ENCODE measurements around the gene IP6K3. TPM values are rescaled to one million over a fixed set of nuclear protein-coding genes. Genes with fewer than 3 reads are reported as not detected.

IP6K3 gene
- total RNA-seq, 2 donors from 2014 or later: 17.3 to 29.9 TPM

DNA sequence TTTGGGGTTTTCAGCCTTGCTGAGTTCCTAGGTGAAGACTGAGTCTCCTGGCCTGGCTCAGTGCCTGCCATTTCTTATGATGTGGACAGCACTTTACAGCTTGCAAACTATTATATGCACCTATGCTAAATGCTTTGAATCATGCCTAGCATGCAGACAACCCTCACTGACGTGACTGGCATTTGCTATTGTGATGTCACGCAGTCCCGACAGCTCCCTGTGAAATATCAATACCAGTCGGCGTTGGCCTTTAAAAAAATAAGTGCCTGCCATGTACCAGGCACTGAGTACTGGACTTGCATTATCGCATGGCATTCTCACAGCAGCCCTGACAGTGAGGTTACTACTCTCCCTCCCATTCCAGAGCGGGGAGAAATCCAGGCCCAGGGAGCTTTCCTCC is 70.7 kb downstream of the IP6K3 start:
- H3K36me3 ChIP-seq: peaks cover 38% of the 10 kb centered on the region
- H3K4me1 ChIP-seq: no peaks in the 10 kb centered on the region
- no peak for DNase-seq (ENCODE audit: low spot score)
- no peak overlapping the region for H3K4me3 ChIP-seq
- no peaks in the 10 kb centered on the region for H3K9me3 ChIP-seq
- no peaks in the 10 kb centered on the region for H3K27me3 ChIP-seq
- TF ChIP-seq, protein P1, sequence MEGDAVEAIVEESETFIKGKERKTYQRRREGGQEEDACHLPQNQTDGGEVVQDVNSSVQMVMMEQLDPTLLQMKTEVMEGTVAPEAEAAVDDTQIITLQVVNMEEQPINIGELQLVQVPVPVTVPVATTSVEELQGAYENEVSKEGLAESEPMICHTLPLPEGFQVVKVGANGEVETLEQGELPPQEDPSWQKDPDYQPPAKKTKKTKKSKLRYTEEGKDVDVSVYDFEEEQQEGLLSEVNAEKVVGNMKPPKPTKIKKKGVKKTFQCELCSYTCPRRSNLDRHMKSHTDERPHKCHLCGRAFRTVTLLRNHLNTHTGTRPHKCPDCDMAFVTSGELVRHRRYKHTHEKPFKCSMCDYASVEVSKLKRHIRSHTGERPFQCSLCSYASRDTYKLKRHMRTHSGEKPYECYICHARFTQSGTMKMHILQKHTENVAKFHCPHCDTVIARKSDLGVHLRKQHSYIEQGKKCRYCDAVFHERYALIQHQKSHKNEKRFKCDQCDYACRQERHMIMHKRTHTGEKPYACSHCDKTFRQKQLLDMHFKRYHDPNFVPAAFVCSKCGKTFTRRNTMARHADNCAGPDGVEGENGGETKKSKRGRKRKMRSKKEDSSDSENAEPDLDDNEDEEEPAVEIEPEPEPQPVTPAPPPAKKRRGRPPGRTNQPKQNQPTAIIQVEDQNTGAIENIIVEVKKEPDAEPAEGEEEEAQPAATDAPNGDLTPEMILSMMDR (IDR thresholded peaks at IDR 0.05): no peak
- no peak overlapping the region for H3K27ac ChIP-seq

DNA sequence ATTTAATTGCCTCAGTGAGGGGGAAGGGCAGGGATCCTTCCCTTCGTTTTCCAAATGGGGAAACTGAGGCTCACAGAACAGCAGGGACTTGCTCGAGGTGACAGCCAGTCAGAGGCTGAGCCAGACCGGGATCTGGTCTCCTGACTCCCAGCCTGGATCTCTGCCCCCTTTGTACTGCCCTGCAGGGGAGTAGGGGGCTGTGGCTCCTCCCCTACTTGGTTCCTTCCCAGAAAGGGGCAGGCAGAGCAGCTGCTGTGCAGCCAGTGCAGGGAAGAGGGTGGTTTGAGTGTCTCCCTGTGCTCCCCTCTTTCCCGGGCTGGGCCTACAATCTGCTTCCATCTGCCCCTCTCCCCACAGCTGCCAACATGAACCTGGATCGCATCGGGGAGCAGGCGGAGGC is 72.9 kb downstream of the IP6K3 start:
- Histone ChIP-seq H3K27ac (no peak overlapping the region), H3K4me3 (no peak overlapping the region), H3K9me3 (no peaks in the 10 kb centered on the region), H3K4me1 (no peaks in the 10 kb centered on the region), H3K36me3 (peaks cover 49% of the 10 kb centered on the region), H3K27me3 (no peaks in the 10 kb centered on the region)
- DNase-seq (ENCODE audit: low spot score): no peak
- TF ChIP-seq, protein P1 (IDR thresholded peaks at IDR 0.05): no peak

DNA sequence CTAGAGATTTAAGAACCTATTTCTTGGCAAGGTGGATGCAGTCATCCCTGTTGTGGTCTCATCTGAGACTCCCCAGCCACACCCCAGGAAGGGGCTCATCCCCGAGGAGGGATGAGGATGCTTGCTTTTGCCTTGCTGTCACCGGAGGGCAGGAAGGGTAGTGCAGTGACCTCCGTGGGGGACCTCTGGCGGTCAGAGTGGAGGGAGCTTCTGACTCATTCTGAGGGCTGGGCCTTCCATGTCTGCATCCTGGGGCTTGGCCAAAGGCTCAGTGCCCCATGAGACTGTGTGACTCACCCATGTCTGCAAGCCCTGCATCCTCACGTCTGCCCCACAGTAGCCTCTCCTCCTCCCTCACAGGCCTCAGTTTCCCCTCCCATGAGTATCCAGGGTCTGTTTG is 73.9 kb downstream of the IP6K3 start:
- peak; percentile 78 for DNase-seq (ENCODE audit: low spot score)
- Histone ChIP-seq H3K36me3 (peaks cover 51% of the 10 kb centered on the region), H3K9me3 (no peaks in the 10 kb centered on the region), H3K4me3 (no peak overlapping the region), H3K27ac (no peak overlapping the region), H3K4me1 (no peaks in the 10 kb centered on the region), H3K27me3 (no peaks in the 10 kb centered on the region)
- TF ChIP-seq, protein P1 (IDR thresholded peaks at IDR 0.05): peak in 1 of 2 donors; percentile 56

DNA sequence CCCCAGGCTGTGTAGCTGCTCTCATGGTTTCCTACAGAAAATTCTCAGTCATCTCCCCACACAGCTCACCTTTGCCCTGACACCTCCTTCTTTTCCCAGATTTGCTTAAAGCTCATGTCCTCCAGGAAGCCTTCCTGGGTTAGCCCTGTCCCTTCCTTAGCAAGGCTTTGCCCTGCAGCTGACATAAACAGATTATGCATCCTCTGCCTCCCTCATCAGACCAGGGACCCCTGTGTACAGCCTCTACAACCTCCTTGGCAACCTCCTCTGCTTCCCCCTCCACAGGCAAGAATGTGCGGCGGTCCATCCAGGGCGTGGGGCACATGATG is 75.0 kb downstream of the IP6K3 start:
- TF ChIP-seq, protein P1 (IDR thresholded peaks at IDR 0.05): no peak
- Histone ChIP-seq H3K9me3 (no peaks in the 10 kb centered on the region), H3K4me3 (no peak overlapping the region), H3K27ac (no peak overlapping the region), H3K27me3 (no peaks in the 10 kb centered on the region), H3K4me1 (no peaks in the 10 kb centered on the region), H3K36me3 (peaks cover 47% of the 10 kb centered on the region)
- DNase-seq (ENCODE audit: low spot score): no peak

MicroRNAs encoded within 50 kb of the gene (microRNA counts, 767-probe panel; counts per million panel counts)
- 0 to 31.0 counts per million in 2 donors for microRNA hsa-miR-3934

Small RNA genes within 50 kb of the gene (microRNA-seq; reads per million reads assigned to microRNA genes)
- gene MIR3934 (ENCODE audit: borderline number of aligned reads in 2 of 2, borderline replicate concordance in 1 of 2): 2.1 reads per million in 2 donors

Other genes with a start within 250 kb of the IP6K3 start
- gene BAK1, start 166.6 kb downstream of the IP6K3 start, total RNA-seq: 1 to 10 TPM; 6.5 to 8.6 TPM
- gene ITPR3, start 125.6 kb downstream of the IP6K3 start, total RNA-seq: 10 to 100 TPM in 1 of 2 donors, 1 to 10 TPM in 1; 6.2 to 17.7 TPM
- gene UQCC2, start 35.2 kb downstream of the IP6K3 start, total RNA-seq: 100 to 1,000 TPM in 1 of 2 donors, 10 to 100 TPM in 1; 69.1 to 143 TPM
- gene LEMD2, start 42.2 kb upstream of the IP6K3 start, total RNA-seq: 10 to 100 TPM; 25.9 to 28.1 TPM
- gene MLN, start 57.1 kb upstream of the IP6K3 start, total RNA-seq: not detected

All from right atrium auricular region (tissue), 2 donors.